KMS-11 (cell line): ENCODE measurements around the gene SP6.

Source experiments
- H2AFZ ChIP-seq: fragments of 200-600 bp; sonication (generic); 2 replicates; pipeline ENCODE4 v1.6.1; 2016; ENCODE audit warnings: antibody characterized with exemption, mixed run types, low read depth
- H3K27ac ChIP-seq: fragments of 200-600 bp; sonication (generic); 2 replicates; pipeline ENCODE4 v1.6.1; 2016; ENCODE audit warnings: mild to moderate bottlenecking, mixed run types
- H3K27me3 ChIP-seq: fragments of 200-600 bp; sonication (generic); 2 replicates; pipeline ENCODE4 v1.6.1; 2017; ENCODE audit warnings: mild to moderate bottlenecking, low read depth, mixed run types, moderate library complexity; ENCODE audit not compliant: insufficient read depth
- H3K36me3 ChIP-seq: fragments of 200-600 bp; sonication (generic); 2 replicates; pipeline ENCODE4 v1.6.1; 2017; ENCODE audit warnings: mild to moderate bottlenecking, mixed run types; ENCODE audit not compliant: insufficient read depth
- H3K4me1 ChIP-seq: fragments of 200-600 bp; sonication (generic); 2 replicates; pipeline ENCODE4 v1.6.1; 2016; ENCODE audit warnings: mild to moderate bottlenecking, low read depth, mixed run types; ENCODE audit not compliant: poor library complexity, severe bottlenecking
- H3K4me2 ChIP-seq: fragments of 200-600 bp; sonication (generic); 2 replicates; pipeline ENCODE4 v1.7.0; 2016; ENCODE audit warnings: mild to moderate bottlenecking, mixed run types
- H3K4me3 ChIP-seq: fragments of 200-600 bp; sonication (generic); IDR thresholded peaks from 2 replicates; pipeline ENCODE4 v1.6.1; 2017; ENCODE audit warnings: low read depth, low read length, mixed read lengths; ENCODE audit not compliant: insufficient read depth
- H3K79me2 ChIP-seq: fragments of 200-600 bp; sonication (generic); 2 replicates; pipeline ENCODE4 v1.6.1; 2016; ENCODE audit warnings: low read depth, mixed run types; ENCODE audit not compliant: insufficient read depth
- H3K9ac ChIP-seq: fragments of 200-600 bp; sonication (generic); 2 replicates; pipeline ENCODE4 v1.6.1; 2016; ENCODE audit warnings: mild to moderate bottlenecking, mixed run types
- H4K20me1 ChIP-seq: fragments of 200-600 bp; sonication (generic); 2 replicates; pipeline ENCODE4 v1.6.1; 2016; ENCODE audit warnings: mild to moderate bottlenecking, mixed run types; ENCODE audit not compliant: insufficient read depth
- TF ChIP-seq, protein P1 (sequence below): fragments of 200-600 bp; sonication (generic); conservative IDR thresholded peaks from 2 replicates; pipeline ENCODE4 v1.6.1; 2017; ENCODE audit warnings: low read depth, mild to moderate bottlenecking, antibody characterized with exemption, low read length, moderate library complexity, mixed read lengths

The SP6 gene

GRCh38 chr17:47896672-47897490, 45.9 kb upstream of the SP6 start:
- H3K9ac ChIP-seq = peak overlapping the region; percentile 62
- H3K4me2 ChIP-seq = peak overlapping the region; percentile 96
- H3K4me3 ChIP-seq = no peak overlapping the region
- peaks cover 12% of the 10 kb centered on the region; the same call in 1 of the 2 replicates for H3K79me2 ChIP-seq
- peak overlapping the region; percentile 61 for H3K27ac ChIP-seq
- no peaks in the 10 kb centered on the region for H3K27me3 ChIP-seq
- H4K20me1 ChIP-seq = no peaks in the 10 kb centered on the region
- H2AFZ ChIP-seq = peak overlapping the region; percentile 38; the same call in 1 of the 2 replicates
- no peaks in the 10 kb centered on the region for H3K36me3 ChIP-seq
- H3K4me1 ChIP-seq = peaks cover 14% of the 10 kb centered on the region
- TF ChIP-seq, protein P1, sequence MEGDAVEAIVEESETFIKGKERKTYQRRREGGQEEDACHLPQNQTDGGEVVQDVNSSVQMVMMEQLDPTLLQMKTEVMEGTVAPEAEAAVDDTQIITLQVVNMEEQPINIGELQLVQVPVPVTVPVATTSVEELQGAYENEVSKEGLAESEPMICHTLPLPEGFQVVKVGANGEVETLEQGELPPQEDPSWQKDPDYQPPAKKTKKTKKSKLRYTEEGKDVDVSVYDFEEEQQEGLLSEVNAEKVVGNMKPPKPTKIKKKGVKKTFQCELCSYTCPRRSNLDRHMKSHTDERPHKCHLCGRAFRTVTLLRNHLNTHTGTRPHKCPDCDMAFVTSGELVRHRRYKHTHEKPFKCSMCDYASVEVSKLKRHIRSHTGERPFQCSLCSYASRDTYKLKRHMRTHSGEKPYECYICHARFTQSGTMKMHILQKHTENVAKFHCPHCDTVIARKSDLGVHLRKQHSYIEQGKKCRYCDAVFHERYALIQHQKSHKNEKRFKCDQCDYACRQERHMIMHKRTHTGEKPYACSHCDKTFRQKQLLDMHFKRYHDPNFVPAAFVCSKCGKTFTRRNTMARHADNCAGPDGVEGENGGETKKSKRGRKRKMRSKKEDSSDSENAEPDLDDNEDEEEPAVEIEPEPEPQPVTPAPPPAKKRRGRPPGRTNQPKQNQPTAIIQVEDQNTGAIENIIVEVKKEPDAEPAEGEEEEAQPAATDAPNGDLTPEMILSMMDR = no peak

DNA sequence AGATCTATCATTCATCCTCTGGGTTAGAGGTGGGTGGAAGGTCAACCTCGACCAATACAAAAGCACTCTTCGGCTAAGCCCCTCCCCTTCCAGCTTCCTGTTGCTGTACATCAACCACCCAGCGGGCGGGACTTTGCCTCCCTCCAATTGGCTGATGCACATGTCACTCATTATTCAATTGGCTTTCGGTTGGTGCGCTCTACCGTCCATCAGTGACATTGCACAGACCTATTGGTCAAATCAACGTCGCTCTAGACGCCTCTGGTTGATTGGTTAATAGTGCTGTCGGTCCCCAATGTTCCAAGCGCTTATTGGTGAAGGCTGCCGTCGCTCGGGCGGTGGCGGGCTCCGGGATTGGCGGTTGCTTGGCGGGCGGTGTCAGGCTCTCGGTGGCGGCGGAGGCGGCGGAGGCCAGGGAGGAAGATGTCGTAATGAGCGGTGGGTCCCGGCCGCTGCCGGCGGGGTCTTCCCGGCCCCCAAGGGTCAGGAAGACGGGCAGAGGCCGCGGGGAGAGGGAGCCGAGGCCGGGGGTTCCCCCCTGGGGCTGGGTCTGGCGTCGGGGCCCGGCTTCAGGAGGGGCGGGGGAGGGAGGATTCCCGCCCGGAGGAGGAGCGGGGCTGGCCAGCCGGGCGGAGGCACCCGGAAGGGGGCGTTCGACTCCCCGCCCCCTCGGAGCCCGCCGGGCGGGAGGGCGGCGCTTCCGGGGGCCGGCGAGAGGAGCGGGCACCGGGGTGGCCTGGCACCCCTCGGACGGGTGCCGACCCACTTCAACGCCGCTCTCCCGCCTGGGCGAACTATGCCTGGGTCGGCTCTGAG, 45.1 kb upstream of the SP6 start, which contains the start of gene SP2:
TSS of gene SP2 (plus strand) at position 381 of the 816 bp plus-strand sequence. CDS start at position 432, 51 bp downstream.
- H3K4me3 ChIP-seq = no peak within 1 kb of the TSS
- H3K4me2 ChIP-seq = peak within 1 kb of the TSS; percentile 96
- peak within 1 kb of the TSS; percentile 62 for H3K9ac ChIP-seq
- no peaks in the 10 kb centered on the region for H3K27me3 ChIP-seq
- H2AFZ ChIP-seq = peak within 1 kb of the TSS; percentile 51
- TF ChIP-seq, protein P1 = no peak
- peaks cover 12% of the 10 kb centered on the region; the same call in 1 of the 2 replicates for H3K79me2 ChIP-seq
- peak within 1 kb of the TSS; percentile 61 for H3K27ac ChIP-seq
- H4K20me1 ChIP-seq = no peaks in the 10 kb centered on the region
- H3K36me3 ChIP-seq = no peaks in the 10 kb centered on the region
- peaks cover 20% of the 10 kb centered on the region for H3K4me1 ChIP-seq

DNA sequence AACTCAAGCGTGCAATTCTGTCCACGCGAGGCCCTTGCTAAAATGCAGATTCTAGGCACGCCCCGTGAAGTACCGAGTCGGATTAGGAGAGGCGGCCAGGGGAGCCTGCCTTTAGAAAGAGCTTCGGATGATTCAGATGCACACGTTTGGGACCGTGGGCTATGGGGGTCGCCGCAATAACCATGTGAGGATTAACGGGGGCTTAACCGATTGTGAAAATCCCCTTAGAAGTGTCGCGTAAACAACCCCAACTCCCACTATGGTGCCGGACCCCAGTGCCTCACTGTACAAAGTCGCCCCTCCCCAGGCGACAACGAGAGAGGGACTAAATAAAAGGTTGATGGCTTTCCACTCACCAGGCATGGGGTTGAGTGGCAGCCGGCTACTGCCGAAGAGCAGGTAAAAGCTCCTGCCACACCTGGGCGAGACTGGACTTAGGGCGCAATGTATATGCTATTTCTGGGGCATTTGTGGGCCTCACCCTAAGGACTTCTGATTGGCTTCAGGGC, 44.4 kb upstream of the SP6 start:
- Histone ChIP-seq H2AFZ (peak overlapping the region; percentile 51; the same call in 1 of the 2 replicates), H3K27me3 (no peaks in the 10 kb centered on the region), H3K9ac (peak overlapping the region; percentile 35; the same call in 1 of the 2 replicates), H4K20me1 (no peaks in the 10 kb centered on the region), H3K4me3 (no peak overlapping the region), H3K4me1 (peaks cover 20% of the 10 kb centered on the region), H3K36me3 (no peaks in the 10 kb centered on the region), H3K79me2 (peaks cover 12% of the 10 kb centered on the region; the same call in 1 of the 2 replicates), H3K4me2 (peak overlapping the region; percentile 76), H3K27ac (no peak overlapping the region)
- TF ChIP-seq, protein P1 = no peak
